Smooth muscle cell (in vitro differentiated cells): ENCODE results near the gene ESRRG. TPM values are rescaled to one million over a fixed set of nuclear protein-coding genes. Genes with fewer than 3 reads are reported as not detected.
"Not testable (repeated sequence)": the region's sequence is repeated elsewhere in the genome, so short reads cannot be mapped to it uniquely, and the experiment has no call there.

ENCODE experiments used
- DNase-seq: peaks from one replicate; lab custom pipeline; 2025; ENCODE audit not compliant: unreplicated experiment; lab: John Stamatoyannopoulos, UW
- H2AFZ ChIP-seq: fragments of 200-600 bp; sonication (generic); 2 replicates; pipeline ENCODE4 v1.6.0; 2016; ENCODE audit warnings: antibody characterized with exemption, low read depth, mild to moderate bottlenecking
- H3F3A ChIP-seq: fragments of 200-600 bp; sonication (generic); 2 replicates; pipeline ENCODE4 v1.6.0; 2017; ENCODE audit warnings: antibody characterized with exemption, low read depth
- H3K27ac ChIP-seq: fragments of 200-600 bp; sonication (generic); 2 replicates; pipeline ENCODE4 v1.5.1; 2016; ENCODE audit warnings: low read depth, mild to moderate bottlenecking
- H3K27me3 ChIP-seq: fragments of 200-600 bp; sonication (generic); 2 replicates; pipeline ENCODE4 v1.6.1; 2016; ENCODE audit warnings: low read depth, mild to moderate bottlenecking
- H3K36me3 ChIP-seq: fragments of 200-600 bp; sonication (generic); 2 replicates; pipeline ENCODE4 v1.5.1; 2016; ENCODE audit warnings: low read depth
- H3K4me1 ChIP-seq: fragments of 200-600 bp; sonication (generic); 2 replicates; pipeline ENCODE4 v1.5.1; 2016; ENCODE audit warnings: low read depth
- H3K4me2 ChIP-seq: fragments of 200-600 bp; sonication (generic); 2 replicates; pipeline ENCODE4 v1.6.0; 2016; ENCODE audit warnings: mild to moderate bottlenecking
- H3K4me3 ChIP-seq: fragments of 200-600 bp; sonication (generic); 2 replicates; pipeline ENCODE4 v1.5.1; 2016; ENCODE audit warnings: mild to moderate bottlenecking
- H3K79me2 ChIP-seq: fragments of 200-600 bp; sonication (generic); 2 replicates; pipeline ENCODE4 v1.6.0; 2016; ENCODE audit warnings: low read depth, mild to moderate bottlenecking
- H3K9ac ChIP-seq: fragments of 200-600 bp; sonication (generic); 2 replicates; pipeline ENCODE4 v1.6.0; 2016; ENCODE audit warnings: low read depth
- H3K9me3 ChIP-seq: fragments of 200-600 bp; sonication (generic); replicated peaks from 2 replicates; pipeline ENCODE4 v1.5.1; 2016; ENCODE audit warnings: low read depth
- H4K20me1 ChIP-seq: fragments of 200-600 bp; sonication (generic); 2 replicates; pipeline ENCODE4 v1.6.0; 2016; ENCODE audit warnings: low read depth
- CTCF ChIP-seq: fragments of 200-600 bp; sonication (generic); IDR thresholded peaks from 2 replicates; pipeline ENCODE4 v1.5.1; 2017; ENCODE audit warnings: borderline replicate concordance, mild to moderate bottlenecking, antibody characterized with exemption; ENCODE audit not compliant: insufficient read depth, poor library complexity, severe bottlenecking
- WGBS: methylation state at CpG from one replicate; pipeline ENCODE4 v1.1.7; 2016; ENCODE audit warnings: low lambda C conversion rate; 5-methylcytosine and 5-hydroxymethylcytosine counted together
- polyA plus RNA-seq: library from polyadenylated mRNA; unstranded; fragments of >200 nt; fragmentation: Nextera tagmentation; extraction: Ambion mirVana; gene quantifications from 2 replicates; pipeline ENCODE4 v1.2.1, GENCODE V29; 2016
- total RNA-seq: library from RNA; depleted of rRNA; stranded (reverse); fragments of >200 nt; gene quantifications from 2 replicates; pipeline ENCODE4 v1.2.3, GENCODE V29; 2014

The ESRRG gene
- total and polyA plus RNA-seq, 2 experiments from 2014 or later: 0.26 TPM; not detected in 1

GRCh38 chr1:216705676-216706075 lies 17.6 kb downstream of the ESRRG start:
- no peaks in the 10 kb centered on the region for H3K79me2 ChIP-seq
- H3K4me3 ChIP-seq: no peak overlapping the region
- no peak overlapping the region for H3K4me2 ChIP-seq
- H3K9ac ChIP-seq: no peak overlapping the region
- H4K20me1 ChIP-seq: no peaks in the 10 kb centered on the region
- H3K27me3 ChIP-seq: no peaks in the 10 kb centered on the region
- no peaks in the 10 kb centered on the region for H3K36me3 ChIP-seq
- no peaks in the 10 kb centered on the region for H3F3A ChIP-seq
- H3K9me3 ChIP-seq: no peaks in the 10 kb centered on the region
- DNase-seq: no peak
- 84% methylated on average over 4 of the region's 4 CpGs for WGBS
- H2AFZ ChIP-seq: no peak overlapping the region
- no peak for TF ChIP-seq CTCF
- no peak overlapping the region for H3K27ac ChIP-seq
- H3K4me1 ChIP-seq: peaks cover 9% of the 10 kb centered on the region

GRCh38 chr1:216704065-216704464 lies 19.2 kb downstream of the ESRRG start:
- not testable (repeated sequence) for H3K4me1 ChIP-seq, H3K4me3 ChIP-seq, H3K36me3 ChIP-seq, H3F3A ChIP-seq, H4K20me1 ChIP-seq, H3K9me3 ChIP-seq, H2AFZ ChIP-seq, H3K9ac ChIP-seq, H3K4me2 ChIP-seq, H3K27ac ChIP-seq, H3K79me2 ChIP-seq, H3K27me3 ChIP-seq, DNase-seq
- 94% methylated on average over 9 of the region's 9 CpGs for whole genome bisulfite sequencing

- H2AFZ ChIP-seq: no peak overlapping the region
- no peak overlapping the region for H3K27ac ChIP-seq
- TF ChIP-seq CTCF: no peak
- H3K4me2 ChIP-seq: no peak overlapping the region
- H3K4me3 ChIP-seq: no peak overlapping the region
- no peaks in the 10 kb centered on the region for H3F3A ChIP-seq
- WGBS: 94% methylated on average over 3 of the region's 3 CpGs
- DNase-seq: no peak
- no peaks in the 10 kb centered on the region for H3K27me3 ChIP-seq
- peaks cover 10% of the 10 kb centered on the region for H3K4me1 ChIP-seq
- no peaks in the 10 kb centered on the region for H3K36me3 ChIP-seq
- no peak overlapping the region for H3K9ac ChIP-seq
- H3K9me3 ChIP-seq: no peaks in the 10 kb centered on the region
- H3K79me2 ChIP-seq: no peaks in the 10 kb centered on the region
- no peaks in the 10 kb centered on the region for H4K20me1 ChIP-seq
Measured at GRCh38 chr1:216702170-216702569, 21.1 kb downstream of the ESRRG start.

- Histone ChIP-seq H3K9me3 (no peaks in the 10 kb centered on the region), H2AFZ (no peak overlapping the region), H3K9ac (no peak overlapping the region), H3K36me3 (no peaks in the 10 kb centered on the region), H4K20me1 (no peaks in the 10 kb centered on the region), H3K27ac (no peak overlapping the region), H3K27me3 (no peaks in the 10 kb centered on the region), H3K4me1 (peaks cover 10% of the 10 kb centered on the region), H3F3A (no peaks in the 10 kb centered on the region), H3K79me2 (no peaks in the 10 kb centered on the region), H3K4me2 (no peak overlapping the region), H3K4me3 (no peak overlapping the region)
- 80% methylated on average over 4 of the region's 4 CpGs for WGBS
- no peak for TF ChIP-seq CTCF
- DNase-seq: no peak
Measured at GRCh38 chr1:216700779-216701178, 22.4 kb downstream of the ESRRG start.
